Neutrophil (primary cell): Measurements from ENCODE around the gene TUFM.
A peak's percentile ranks its signal among the peaks of the same experiment; 100 is the strongest.

Experiments
- H3K27ac ChIP-seq: fragments of 200-600 bp; sonication (generic); 2 replicates; pipeline ENCODE4 v1.5.1; 2016; ENCODE audit warnings: mild to moderate bottlenecking, moderate library complexity
- H3K27me3 ChIP-seq: fragments of 200-600 bp; sonication (generic); 2 replicates; pipeline ENCODE4 v1.6.0; 2016; ENCODE audit warnings: mild to moderate bottlenecking
- H3K36me3 ChIP-seq: fragments of 200-600 bp; sonication (generic); 2 replicates; pipeline ENCODE4 v1.5.1; 2017
- H3K4me1 ChIP-seq, 2 experiments: fragments of 200-600 bp in 1 of 2; sonication (generic) in 1 of 2; 1 replicate in 1 of 2; 2 replicates in 1 of 2; pipeline versions ENCODE4 v1.5.1 to v1.6.1; 2013 to 2016; ENCODE audit warnings: low read depth in 1 of 2, low read length in 1 of 2, mild to moderate bottlenecking in 1 of 2, moderate library complexity in 1 of 2; ENCODE audit not compliant: control insufficient read depth in 1 of 2, insufficient read depth in 1 of 2
- H3K4me3 ChIP-seq, 2 experiments: fragments of 200-600 bp in 1 of 2; sonication (generic) in 1 of 2; 1 replicate in 1 of 2; 2 replicates in 1 of 2; pipeline ENCODE4 v1.5.1; 2013 to 2016; ENCODE audit warnings: low read depth in 1 of 2, low read length in 1 of 2, mild to moderate bottlenecking in 1 of 2, moderate library complexity in 1 of 2
- H3K9me3 ChIP-seq: fragments of 200-600 bp; sonication (generic); 2 replicates; pipeline ENCODE4 v1.5.1; 2016
- TF ChIP-seq, protein P1 (sequence below): fragments of 200-600 bp; sonication (generic); IDR thresholded peaks from 2 replicates; pipeline ENCODE4 v1.5.1; 2016; ENCODE audit warnings: antibody characterized with exemption

The TUFM gene

DNA sequence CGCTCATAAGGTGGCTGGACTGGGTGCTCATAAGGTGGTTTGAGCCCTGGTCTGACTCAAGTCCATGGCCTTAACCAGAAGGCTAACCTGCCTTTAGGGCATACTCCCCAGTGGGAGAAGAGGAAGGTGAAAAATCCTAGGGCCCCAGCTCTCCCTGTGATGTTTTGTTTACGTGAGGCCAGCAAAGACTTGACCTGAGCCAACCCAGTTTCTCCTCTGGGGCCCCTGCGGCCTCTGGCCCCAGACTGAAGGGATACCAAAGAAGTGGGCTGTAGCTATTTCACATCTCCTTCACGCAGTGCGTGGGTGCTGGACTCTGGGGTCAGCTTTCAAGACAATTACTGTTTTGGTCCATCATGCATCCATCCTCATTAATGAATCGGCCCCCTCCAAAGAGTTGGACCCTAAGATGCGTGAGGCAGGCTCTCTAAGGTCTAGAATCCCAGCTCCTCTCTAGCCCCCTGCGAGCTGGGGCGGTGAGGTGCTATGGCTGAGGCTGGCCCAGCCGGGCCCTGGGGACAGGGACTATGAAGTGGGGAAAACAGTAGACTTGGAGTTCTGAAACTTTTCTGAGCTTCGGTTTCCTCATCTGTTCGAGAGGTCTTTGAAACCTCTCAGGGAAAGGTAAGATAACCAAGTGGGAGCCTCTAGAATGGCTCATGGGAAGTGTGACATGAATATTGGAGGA lies 19.0 kb upstream of the TUFM start:
- no peaks in the 10 kb centered on the region for H3K9me3 ChIP-seq
- H3K4me3 ChIP-seq, result no peak overlapping the region
- TF ChIP-seq, protein P1, sequence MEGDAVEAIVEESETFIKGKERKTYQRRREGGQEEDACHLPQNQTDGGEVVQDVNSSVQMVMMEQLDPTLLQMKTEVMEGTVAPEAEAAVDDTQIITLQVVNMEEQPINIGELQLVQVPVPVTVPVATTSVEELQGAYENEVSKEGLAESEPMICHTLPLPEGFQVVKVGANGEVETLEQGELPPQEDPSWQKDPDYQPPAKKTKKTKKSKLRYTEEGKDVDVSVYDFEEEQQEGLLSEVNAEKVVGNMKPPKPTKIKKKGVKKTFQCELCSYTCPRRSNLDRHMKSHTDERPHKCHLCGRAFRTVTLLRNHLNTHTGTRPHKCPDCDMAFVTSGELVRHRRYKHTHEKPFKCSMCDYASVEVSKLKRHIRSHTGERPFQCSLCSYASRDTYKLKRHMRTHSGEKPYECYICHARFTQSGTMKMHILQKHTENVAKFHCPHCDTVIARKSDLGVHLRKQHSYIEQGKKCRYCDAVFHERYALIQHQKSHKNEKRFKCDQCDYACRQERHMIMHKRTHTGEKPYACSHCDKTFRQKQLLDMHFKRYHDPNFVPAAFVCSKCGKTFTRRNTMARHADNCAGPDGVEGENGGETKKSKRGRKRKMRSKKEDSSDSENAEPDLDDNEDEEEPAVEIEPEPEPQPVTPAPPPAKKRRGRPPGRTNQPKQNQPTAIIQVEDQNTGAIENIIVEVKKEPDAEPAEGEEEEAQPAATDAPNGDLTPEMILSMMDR, result no peak
- H3K4me1 ChIP-seq, result peaks cover 16 to 19% of the 10 kb centered on the region in 2 experiments
- H3K36me3 ChIP-seq, result peaks cover 42% of the 10 kb centered on the region
- H3K27me3 ChIP-seq, result no peaks in the 10 kb centered on the region
- H3K27ac ChIP-seq, result peak overlapping the region; percentile 91

DNA sequence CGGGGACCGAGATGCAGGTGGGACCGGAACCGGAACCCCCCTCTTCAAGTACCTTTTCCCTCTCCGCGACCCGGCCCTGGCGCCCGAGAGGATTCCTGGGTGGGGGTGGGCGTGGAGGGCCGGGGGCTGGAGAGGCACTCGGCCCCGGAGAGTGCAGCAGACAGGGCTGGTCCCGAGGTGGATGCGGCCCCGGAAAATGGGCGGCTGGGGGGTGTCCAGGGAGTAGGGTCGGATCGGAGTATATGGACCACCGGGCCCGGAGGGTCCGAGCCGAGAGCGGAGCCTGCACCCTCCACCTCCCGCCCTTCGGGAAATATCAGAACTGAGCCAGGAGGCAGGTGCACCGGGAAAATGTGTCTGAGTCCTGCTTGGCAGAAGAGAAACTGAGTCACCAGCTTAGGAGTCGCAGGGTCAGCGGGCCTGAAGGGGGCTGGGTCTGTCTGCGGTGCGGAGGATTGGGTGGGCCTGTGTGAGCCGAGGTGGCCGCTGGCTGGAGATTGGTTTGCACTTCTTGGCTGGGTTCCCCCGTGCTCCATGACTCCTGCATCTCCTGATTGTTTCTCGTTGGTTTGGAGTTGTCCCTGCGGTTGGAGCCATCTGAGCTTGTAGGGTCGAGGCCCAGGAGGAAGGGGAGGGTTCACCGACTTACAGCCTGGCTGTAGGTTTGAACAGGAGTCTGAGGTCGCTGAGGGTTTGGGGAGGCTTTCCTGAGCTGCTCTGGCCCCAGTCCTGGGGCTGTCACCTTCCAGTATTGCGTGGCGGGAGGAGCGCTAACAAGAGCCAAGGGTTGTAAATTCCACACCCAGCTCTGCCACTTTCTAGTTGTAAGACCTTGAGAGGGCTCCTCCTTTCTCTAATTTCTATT lies 18.0 kb upstream of the TUFM start:
- TF ChIP-seq, protein P1, result no peak
- Histone ChIP-seq H3K9me3 (no peaks in the 10 kb centered on the region), H3K36me3 (peaks cover 32% of the 10 kb centered on the region), H3K27ac (peak overlapping the region; percentile 91), H3K4me3 (peak overlapping the region; percentile 94 to 99), H3K27me3 (no peaks in the 10 kb centered on the region), H3K4me1 (peaks cover 16 to 19% of the 10 kb centered on the region in 2 experiments)

DNA sequence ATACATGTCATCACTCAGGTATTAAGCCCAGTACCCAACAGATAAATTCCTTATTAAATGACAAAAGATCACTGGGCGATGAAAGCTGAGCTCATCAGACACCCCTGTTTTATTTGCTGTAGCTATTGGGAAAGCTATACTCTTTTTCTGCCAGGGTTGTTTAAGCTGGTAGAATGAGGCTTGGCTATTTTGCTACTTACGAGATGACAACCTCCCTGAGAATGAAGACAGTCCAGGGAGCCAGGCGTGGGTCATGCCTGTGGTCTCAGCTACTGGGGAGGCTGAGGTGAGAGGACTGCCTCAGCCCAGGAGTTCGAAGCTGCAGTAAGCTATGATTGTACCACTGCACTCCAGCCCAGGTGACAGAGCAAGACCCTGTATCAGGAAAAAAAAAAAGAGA lies 13.2 kb upstream of the TUFM start:
- no peaks in the 10 kb centered on the region for H3K36me3 ChIP-seq
- peaks cover 9 to 11% of the 10 kb centered on the region in 2 experiments for H3K4me1 ChIP-seq
- no peaks in the 10 kb centered on the region for H3K9me3 ChIP-seq
- H3K27me3 ChIP-seq, result no peaks in the 10 kb centered on the region
- TF ChIP-seq, protein P1, result no peak
- H3K4me3 ChIP-seq, result no peak overlapping the region
- no peak overlapping the region for H3K27ac ChIP-seq

DNA sequence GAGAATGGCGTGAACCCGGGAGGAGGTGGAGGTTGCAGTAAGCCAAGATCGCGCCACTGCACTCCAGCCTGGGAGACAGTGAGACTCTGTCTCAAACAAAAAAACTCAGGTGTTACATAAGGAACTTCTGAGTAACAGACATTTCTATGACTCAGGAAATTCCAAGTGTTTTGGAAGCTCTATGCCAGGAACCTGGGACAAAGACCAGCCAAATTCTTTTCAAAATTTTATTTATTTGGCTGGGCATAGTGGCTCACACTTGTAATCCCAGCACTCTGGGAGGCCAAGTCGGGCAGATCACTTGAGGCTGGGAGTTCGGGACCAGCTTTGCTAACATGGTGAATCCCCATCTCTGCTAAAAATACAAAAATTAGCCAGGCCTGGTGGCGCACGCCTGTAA lies 12.3 kb upstream of the TUFM start:
- TF ChIP-seq, protein P1, result no peak
- Histone ChIP-seq H3K27ac (no peak overlapping the region), H3K4me3 (no peak overlapping the region), H3K36me3 (no peaks in the 10 kb centered on the region), H3K4me1 (peaks cover 4 to 6% of the 10 kb centered on the region in 2 experiments), H3K27me3 (no peaks in the 10 kb centered on the region), H3K9me3 (no peaks in the 10 kb centered on the region)

DNA sequence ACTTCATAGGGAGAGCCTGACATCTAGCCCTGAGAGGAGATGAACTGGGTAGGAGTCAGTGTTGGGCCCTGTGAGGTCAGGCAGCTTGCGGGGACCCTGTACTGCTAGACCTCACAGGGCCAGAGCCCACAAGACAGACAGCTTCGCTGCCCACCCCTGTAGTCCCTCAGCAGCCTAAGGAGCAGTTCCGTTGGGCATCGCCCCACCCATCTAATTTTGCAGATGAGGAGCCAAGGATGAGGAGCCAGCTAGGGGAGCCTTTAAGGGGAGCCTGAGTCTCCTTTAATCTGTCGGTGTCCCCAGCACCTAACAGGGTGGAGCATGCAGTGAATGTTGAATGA lies 755 bp upstream of the TUFM start:
- H3K4me1 ChIP-seq, result peaks cover 17 to 20% of the 10 kb centered on the region in 2 experiments
- H3K27ac ChIP-seq, result peak overlapping the region; percentile 83
- H3K27me3 ChIP-seq, result no peaks in the 10 kb centered on the region
- TF ChIP-seq, protein P1, result no peak
- H3K9me3 ChIP-seq, result no peaks in the 10 kb centered on the region
- H3K36me3 ChIP-seq, result peaks cover 34% of the 10 kb centered on the region
- H3K4me3 ChIP-seq, result peak overlapping the region; percentile 90 to 93
